MV-4-11 (cell line): Measurements from ENCODE around the gene MAST4.

Experiments
- DNase-seq: peaks from one replicate; lab custom pipeline; 2025; lab: John Stamatoyannopoulos, UW

MAST4 gene

DNA sequence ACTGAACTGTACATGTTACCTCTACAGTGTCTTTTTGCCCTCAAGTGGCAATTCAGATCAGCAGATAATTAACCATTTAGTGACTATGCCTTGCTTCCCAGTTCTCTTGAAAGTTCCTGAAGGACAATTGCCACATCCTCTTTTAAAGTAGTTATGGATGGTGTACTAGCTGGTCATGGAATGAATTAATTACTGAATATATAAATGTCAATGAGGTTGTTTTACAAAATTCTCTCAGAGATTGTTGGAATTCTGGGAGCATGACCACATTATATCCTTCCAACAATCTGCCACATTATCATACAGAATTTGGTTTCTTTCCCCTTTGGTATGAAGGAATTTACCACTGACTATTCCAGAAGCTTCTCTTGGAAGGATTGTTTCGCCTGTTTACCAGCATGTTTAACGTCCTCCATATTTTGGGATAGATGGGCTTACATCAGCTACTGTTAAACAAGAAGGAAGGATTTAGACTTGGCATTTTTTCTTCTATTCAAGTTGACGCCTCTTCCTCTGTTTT lies 424.0 kb downstream of the MAST4 start:
- DNase-seq, result no peak

DNA sequence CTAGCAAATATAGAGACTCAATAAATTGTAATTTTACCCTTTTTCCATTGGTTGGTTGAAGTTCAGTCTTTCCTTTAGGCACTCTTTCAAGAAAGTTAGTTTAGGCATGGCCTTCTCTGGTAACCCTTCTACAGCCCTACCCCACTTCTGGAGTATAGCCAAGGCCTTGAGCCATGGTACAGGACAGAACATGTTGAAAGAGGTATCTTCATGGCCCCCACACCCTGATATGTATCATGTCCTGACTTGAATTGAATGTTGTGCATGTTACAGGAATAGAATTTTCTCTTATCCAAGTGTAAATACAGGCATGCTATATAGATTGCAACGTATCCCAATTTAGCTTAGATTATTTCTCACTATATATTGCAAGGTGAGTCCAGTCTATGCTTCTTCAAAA lies 424.8 kb downstream of the MAST4 start:
- DNase-seq, result no peak

DNA sequence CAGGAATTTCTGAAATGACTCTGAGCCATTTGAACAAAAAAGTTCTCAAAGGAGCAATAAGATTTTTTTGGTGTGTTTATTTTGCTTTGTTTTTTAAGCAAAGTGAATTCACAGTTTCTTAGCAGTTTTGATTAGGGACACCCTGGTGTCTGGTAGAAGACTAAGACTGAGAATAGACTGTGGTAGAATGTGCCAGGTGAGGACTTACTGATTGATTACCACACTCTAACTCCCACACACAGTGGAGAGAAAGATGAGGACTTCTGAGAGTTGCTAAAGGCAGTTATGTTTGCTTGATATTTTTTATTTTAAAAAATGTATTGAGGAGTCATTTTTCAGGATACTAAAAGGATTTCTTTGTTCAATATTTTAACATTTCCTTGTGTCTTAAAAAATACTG lies 425.3 kb downstream of the MAST4 start:
- no peak for DNase-seq

DNA sequence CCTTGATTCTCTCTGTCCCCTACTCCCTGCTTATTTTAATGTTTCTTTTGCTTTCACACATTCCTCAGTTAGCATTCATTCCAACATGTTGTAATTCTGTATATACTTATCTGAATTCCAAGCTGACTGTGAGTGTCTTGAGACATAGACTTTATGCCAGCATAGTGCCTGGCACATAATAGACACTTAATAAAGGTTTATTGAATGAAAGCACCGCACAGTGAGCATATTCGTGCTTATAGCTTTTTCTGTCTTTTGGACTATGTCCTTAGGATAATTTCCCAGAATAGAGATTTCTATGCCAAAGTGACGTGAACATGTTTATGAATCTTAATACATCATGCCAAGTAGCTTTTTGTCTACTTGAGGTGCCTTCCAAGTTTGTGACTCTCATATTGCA lies 425.8 kb downstream of the MAST4 start:
- DNase-seq, result no peak

DNA sequence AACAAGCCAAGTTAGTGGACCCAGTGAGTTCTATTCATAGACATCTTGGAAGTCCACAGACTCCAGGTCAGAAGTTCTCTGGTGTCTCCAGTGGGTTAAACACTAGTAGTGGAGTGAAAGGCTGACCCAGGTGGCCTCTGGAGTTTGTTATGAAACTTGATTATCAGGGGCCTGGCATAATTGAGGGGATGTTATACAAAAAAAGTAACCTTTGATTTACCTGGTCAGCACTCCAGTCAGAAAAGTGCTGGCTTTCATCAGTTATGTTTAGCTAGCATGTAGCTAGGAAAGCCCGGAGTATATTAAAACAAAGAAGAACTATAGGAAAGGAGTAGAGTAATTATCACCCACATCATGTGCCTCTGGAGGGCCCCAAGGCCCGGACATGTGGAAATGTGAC lies 429.3 kb downstream of the MAST4 start:
- no peak for DNase-seq

DNA sequence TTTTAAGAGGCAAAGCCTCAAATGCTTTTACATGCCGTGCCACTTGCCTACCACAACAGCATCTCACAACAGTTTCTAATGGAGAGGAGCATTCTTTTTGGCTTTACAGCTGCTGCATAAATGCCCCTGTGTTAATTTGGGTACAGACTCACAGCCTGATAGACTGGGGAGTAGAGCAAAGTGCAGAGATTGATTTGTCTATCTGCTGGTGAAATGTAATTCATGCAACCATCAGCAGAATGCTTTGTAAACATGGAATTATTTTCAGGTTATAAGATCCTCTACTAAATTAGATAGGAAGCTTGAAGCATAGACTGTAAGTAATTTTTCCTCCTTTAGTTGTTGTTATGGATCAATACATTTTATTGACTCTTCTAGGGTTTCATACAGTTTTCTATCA lies 430.1 kb downstream of the MAST4 start:
- DNase-seq, result no peak

DNA sequence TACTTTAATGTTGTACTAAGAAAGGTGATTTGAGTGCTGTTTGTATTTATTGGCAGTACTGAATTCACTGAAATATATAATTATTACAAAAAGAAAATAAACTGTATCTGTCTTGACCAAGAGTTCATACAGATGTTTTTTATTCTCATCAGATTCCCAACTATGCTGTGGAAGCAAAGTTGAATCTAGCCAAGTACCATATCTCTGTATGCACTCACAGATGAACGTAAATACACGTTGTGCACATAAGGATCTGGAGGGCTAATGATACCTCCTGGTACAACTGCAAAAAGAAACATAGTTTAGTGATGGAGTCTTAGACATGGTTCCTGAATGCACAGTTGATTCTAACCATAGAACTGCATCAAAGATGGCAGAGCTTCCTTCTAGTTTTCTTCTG lies 431.0 kb downstream of the MAST4 start:
- no peak for DNase-seq

DNA sequence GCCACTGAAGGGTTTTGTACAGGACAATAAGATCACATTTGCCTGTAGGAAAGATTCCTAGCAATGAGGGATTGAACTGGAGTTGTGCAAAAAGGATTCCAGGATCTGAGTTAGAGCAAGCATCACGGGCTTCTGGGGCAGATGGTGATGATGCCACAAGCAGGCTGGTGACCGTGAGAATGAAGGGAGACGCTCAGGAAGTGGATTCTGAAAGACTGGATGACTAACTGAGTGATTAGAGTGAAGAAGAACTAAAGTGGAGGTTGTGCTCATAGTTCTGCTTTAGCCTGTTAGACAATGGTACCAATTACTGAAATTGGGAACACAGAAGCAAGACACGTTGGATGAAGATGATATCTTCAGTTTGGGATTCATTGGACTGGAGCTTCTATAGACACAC lies 432.2 kb downstream of the MAST4 start:
- DNase-seq, result peak; percentile 62

DNA sequence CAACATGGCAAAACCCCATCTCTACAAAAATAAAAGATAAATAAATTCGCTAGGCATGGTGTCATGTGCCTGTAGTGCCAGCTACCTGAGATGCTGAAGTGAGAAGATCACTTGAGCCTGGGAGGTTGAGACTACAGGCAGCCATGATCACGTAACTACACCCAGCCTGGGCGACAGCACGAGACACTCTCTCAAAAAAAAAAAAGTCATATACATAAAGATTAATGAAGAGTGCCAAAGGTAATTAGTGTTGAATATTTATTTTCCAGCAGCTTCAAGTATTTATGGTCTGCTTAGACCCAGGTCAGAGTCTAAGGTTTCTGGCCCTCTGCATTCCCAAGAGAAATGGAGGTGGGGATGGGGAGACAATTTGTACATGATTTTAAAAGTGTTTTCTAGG lies 432.7 kb downstream of the MAST4 start:
- no peak for DNase-seq

DNA sequence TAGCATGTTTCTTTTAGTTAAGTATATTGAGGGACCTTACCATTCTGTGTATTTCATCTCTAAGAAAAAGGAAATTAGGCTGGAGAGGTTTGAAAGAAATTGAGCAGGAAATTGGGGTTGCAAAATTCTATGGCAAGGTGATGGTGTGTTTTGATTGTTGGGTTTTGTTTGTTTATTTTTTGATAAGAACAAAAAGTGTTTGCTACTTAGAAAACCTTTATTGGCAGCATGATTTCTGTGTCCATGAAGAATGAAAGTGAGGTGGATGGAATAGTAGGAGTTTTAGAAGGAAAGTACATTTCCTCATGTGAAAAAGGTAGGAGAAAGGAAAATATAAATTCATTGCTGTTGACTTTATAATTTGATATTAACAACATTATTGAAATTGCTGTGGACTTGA lies 433.3 kb downstream of the MAST4 start:
- DNase-seq, result no peak

DNA sequence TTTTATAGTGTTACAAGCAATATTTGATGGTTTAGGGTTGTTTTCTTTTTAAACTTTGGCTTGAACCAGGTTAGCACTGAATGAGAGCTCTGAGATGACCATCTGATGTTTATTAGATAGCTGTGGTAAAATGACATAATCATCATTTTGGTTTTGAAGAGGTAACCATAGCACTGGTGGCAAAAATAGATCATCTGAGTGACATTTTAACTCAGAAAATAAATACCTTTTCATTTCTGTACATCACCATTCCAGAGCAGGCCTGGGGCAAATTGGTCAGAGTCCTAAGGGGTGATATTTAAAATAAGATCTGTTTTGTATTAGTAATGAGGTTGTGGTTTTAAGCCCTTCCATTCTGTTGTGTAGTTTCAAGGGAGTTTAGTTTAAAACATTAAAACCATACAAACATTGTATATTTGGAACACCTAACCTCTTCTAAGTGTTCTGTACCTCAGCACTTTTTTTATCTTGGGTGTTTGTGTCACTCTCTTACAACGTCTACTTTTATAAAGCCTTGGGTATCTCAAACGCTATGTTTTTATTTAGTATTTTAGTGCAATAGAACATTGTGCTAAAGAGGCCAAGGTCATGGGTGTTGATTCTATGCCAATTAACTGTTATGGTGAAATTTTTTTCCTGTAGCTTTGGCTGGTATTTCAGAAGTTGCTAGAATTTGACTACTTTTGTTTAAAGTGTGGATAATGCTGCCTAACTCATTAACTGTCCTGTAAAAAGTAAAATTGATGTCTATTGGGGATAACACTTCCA lies 434.3 kb downstream of the MAST4 start:
- DNase-seq, result no peak

DNA sequence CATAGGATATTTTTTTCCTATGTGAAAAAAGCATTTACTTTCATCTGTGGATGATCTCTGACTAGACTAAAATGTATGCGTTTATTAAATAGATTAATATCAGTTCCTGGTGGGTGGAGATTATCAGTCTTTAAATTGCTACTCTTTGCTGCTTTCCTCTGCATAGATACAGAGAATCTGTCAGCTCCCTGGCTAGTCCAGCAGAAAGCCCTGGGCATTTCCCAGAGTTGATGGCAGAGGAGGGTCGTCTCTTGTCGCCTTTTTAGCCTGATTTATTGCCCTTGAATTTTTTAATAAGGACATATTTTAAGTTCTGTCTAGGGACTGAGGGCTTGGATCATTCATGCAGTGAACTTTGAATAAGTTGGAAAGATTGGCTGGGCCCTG lies 434.9 kb downstream of the MAST4 start:
- no peak for DNase-seq

DNA sequence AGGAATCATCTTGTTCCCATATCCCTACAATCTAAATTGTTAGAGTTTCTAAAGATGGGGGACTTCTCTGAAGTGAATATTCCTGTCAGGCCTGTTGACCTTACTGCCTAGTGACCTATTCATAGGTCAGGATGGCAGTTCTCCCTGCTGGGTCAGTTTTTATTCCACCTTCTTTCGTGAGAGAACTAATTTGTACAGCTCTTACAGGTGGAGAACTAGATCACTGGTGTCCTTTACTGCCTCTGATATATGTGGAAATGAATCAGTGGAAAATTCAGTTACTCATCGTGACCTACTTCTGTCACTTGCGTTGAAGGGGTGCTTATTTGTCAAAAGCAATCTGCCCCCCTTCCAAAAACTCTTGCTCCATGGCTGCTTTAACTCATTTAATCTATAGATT lies 435.5 kb downstream of the MAST4 start:
- DNase-seq, result no peak

DNA sequence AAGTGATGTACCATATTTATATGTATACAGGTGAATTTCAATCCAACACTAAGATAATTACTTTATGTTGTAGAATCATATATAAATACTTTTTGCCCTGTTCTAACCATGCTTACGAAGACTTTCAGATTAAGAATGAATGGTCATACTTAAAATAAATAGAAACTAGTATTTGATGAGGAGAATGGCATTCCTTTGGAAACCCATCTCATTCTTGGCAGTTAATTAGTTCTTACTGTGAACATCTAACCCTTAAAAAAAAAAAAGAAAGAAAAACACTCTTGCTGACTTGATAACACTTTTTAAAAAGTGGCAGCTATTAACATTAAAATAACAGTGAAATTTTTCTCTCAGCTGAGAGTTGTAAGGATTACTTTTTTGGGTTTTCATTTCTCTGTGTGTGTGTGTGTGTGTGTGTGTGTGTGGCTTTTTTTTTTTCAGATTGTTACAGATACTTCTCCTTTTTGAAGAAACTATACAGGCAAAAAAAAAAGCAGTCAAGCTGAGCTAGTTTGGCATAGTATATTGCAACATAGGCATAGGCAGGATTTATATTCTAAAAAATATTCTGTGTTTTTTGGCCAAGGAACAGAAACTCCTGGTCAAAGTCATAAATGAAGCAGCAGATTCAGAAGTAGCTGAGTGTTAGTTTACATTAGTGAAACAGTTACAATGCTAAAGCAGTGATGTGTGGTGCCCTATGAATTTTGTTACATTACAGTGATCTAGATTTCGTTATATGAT lies 436.9 kb downstream of the MAST4 start:
- DNase-seq, result peak; percentile 95

DNA sequence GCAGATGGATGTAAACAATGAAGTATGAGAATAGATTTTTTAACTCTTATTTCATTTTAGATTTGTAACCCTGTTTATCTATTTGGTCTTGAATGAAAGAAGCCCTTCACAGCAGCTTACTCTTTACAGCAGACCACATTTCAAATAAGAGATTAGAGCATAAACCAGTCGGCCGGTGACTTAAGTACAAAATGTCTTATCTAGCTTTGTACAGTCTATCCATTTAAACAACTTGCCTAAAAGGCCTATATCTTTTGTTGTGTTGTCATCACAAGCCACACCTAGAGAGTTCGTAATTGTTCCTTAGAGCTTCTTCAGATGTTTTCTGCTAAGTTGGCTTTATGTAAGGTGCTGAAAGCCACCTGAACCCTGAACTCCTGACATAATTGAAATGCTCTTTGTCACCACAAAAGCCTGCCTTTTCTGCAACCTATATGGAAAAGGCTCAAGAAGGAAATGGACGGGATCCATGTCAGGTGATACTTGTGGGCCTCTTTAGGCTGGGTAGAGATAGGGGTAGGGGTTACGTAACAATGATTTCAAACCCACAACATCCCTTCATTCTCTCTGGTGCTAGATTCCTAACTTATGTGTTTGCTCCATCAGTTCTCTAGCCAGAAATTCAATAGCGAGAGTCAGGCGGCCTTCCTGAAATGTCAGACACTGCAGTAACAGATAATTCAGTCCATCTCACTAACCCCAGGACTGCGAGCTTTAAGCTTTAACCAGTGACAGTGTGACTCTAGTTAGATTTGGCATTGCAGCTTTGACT lies 437.9 kb downstream of the MAST4 start:
- peak; percentile 25 for DNase-seq

DNA sequence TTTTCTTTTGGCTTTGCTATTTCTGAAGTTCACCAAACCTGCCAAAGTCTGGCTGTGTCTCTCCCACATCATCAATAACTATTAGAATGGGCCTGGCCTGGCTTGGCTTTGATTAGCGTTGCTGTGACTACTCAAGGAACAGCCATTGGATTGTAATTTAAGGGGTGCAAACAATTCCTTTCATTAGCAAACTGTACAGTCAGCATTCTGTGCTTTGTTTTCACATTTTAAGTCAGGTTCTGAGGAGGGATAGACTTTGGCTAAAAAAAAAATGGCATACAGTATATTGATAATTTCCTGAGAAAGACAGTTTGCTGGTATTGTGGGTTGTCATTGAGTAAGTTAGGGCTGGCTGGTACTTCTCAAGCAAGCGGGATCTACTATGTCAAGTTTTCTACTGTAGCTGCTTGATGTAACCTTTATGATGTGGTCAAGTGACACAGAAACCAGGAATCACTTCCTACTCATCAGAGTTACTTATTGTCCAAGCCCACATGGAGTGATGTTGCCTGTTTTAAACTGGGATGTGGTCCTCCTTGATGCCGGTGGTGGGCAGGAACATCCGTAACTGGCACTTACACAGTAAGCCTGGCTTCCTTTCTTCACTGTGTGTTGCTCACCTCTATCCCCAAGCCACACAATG lies 439.0 kb downstream of the MAST4 start:
- DNase-seq, result peak; percentile 36

DNA sequence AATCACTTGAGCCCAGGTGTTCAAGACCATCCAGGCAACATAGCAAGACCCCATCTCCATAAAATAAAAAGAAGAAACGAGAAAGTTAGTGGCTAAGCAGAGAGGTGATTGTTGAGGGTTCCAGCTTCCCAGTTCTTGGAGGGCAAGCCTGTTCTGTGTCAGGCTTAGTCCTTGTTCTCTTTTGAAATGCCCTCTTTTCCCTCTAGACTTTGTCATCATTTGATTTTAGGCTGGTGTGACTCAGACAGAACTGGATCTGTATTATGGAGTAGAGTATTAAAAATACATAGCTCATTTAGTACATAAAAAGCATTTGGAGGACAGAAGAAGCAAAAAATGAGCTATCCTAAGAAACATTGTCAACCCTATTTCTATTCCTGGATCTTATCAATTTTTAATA lies 441.0 kb downstream of the MAST4 start:
- no peak for DNase-seq

DNA sequence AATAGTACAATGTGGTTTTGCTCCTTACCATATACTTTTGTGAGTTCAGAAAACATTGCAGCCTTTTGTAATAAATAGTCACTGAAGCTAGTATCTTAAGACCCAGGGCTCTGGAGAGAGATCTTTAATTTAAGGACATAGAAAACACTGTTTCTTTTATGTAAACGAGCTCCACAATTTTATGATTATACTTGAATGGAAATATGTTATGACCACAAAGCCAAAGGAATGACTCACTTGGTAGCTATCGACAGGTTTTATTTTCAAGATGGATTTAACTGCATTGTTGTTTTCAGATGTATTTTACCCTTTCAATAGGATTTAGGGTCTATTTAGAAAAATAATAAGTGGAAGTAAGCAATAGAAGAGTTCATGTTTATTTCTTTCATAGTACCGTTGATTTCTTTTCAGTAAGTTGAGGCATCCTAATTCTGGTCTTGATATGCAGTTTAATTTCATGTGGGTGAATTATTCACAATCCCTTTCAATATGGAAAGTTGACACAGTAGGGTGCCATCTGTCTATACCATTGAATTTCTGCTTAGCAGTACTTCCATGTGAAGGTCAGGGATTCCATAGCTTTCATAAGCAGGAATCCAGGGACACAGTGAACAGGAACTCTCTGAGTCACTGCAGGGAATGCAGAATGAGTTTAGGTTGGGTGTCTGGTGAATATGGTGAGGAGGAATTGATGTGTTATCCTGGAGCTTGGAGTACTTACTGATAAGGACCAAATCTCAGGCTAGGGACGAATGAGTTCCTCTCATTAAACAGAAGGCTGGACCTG lies 442.8 kb downstream of the MAST4 start:
- no peak for DNase-seq

DNA sequence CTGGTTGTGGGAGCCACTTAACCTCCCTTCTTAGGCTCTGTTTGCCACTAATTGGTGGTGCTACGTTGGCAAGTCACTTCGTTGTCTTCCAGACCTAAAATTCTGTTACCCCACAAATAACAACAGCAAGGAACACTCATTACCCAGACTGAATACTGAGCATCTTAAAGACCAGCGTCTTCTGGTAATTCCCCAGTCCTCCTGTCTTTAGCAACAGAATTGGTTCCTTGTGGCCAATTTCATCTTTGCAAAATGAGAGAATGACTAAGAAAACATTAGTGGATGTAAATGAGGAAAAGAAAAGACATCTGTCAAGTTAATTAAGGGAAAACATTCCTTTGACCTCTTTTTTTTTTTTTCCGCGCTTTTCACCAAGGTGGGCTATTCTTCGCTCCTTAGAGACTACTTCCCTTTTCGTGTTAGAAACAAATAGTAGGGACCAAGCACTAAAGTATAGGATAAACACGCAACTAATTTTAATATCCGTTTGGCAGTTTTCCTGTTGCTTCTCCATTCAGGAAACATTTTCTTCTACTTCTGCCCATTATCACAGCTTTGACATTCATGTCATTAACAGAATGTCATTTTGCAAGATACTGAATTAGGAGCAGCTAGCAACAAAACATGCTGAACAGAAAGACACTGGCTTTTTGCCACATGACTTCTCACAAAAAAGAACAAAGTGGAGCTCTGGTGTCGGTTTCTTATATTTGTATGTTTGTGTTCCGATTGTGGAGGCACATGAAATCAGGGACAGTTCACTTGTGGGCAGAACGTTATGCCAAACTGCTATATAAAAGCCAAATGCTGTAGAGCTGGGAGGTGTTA lies 446.2 kb downstream of the MAST4 start:
- no peak for DNase-seq

DNA sequence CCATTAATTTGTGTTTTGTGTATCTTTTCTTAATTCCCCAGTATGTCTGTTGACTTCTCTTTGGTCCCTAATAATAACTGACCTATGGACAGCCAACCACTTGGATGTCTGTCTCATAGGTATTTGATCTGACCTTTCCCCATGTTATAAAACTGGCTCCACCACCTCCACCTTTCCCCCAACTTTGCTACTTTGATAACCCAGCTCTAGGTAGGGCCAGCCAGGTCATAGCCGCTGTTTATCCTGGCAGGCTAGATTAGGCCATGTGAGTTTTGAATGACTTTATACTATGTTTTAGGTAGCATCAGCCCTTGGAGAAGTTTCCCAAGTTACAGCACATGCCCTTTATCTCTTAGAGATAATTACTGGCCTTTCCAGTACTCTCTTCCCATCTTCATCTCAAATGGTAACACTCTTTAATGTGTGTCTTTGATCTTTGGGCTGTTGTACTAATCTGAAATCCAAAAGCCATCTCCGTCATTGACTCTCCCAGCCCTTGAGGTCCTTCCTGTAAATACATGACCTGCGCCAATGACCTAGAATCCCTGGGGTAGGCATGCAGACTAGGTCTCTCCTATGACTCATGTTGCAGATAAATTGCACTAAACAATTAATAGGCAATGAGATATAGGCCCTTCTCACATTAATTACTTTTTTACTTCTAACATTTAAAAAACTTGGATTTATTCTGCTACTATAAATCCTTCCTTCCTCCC lies 447.8 kb downstream of the MAST4 start:
- DNase-seq, result no peak
